Lower lobe of right lung (tissue), 2 donors: ENCODE measurements around the gene RNPEP. TPM values are rescaled to one million over a fixed set of nuclear protein-coding genes. Genes with fewer than 3 reads are reported as not detected.
"Not testable (repeated sequence)": the region's sequence is repeated elsewhere in the genome, so short reads cannot be mapped to it uniquely, and the experiment has no call there.

ENCODE experiments used
- ATAC-seq, 2 donors: fragments of 200-7000 bp; cut with Tn5 transposase; one replicate each; pipeline ENCODE4 v1.9.1; 2020 to 2022; ENCODE audit warnings: mild to moderate bottlenecking in 2 of 2, moderate library complexity in 2 of 2
- DNase-seq: peaks from one replicate; pipeline ENCODE4 v3.0.0-alpha.2; 2020
- H3K27ac ChIP-seq: fragments of 200-600 bp; one replicate; pipeline ENCODE4 v1.8.0; 2022
- H3K27me3 ChIP-seq: fragments of 200-600 bp; one replicate; pipeline ENCODE4 v1.8.0; 2022; ENCODE audit warnings: low read depth
- H3K36me3 ChIP-seq: fragments of 200-600 bp; one replicate; pipeline ENCODE4 v1.8.0; 2022; ENCODE audit warnings: mild to moderate bottlenecking
- H3K4me1 ChIP-seq: fragments of 200-600 bp; one replicate; pipeline ENCODE4 v1.8.0; 2022
- H3K4me3 ChIP-seq: fragments of 200-600 bp; one replicate; pipeline ENCODE4 v1.8.0; 2022; ENCODE audit warnings: mild to moderate bottlenecking
- H3K9me3 ChIP-seq: fragments of 200-600 bp; one replicate; pipeline ENCODE4 v1.8.0; 2022
- intact Hi-C: fragments of 100-400 bp; cut with DNase I; formaldehyde crosslinking; loops from one replicate; pipeline ENCODE4 v1.11.0; 2022
- total RNA-seq: library from RNA; stranded (reverse); fragmentation: NEBNext Ultra II Directional; extraction: Animal tissue kit (Norgen Biotek cat#: 25700); gene quantifications from one replicate; pipeline ENCODE4 v1.2.1, GENCODE V29; 2021
- TF ChIP-seq, protein P1 (sequence below): fragments of 200-600 bp; IDR thresholded peaks from one replicate; pipeline ENCODE4 v1.8.0; 2022; ENCODE audit warnings: antibody characterized with exemption, mild to moderate bottlenecking
- donor health status: DM: no; HTN: yes; CAD: no; lungs with severe emphysema.

RNPEP gene
- total RNA-seq, 1 donor from 2014 or later = 73.8 TPM

DNA sequence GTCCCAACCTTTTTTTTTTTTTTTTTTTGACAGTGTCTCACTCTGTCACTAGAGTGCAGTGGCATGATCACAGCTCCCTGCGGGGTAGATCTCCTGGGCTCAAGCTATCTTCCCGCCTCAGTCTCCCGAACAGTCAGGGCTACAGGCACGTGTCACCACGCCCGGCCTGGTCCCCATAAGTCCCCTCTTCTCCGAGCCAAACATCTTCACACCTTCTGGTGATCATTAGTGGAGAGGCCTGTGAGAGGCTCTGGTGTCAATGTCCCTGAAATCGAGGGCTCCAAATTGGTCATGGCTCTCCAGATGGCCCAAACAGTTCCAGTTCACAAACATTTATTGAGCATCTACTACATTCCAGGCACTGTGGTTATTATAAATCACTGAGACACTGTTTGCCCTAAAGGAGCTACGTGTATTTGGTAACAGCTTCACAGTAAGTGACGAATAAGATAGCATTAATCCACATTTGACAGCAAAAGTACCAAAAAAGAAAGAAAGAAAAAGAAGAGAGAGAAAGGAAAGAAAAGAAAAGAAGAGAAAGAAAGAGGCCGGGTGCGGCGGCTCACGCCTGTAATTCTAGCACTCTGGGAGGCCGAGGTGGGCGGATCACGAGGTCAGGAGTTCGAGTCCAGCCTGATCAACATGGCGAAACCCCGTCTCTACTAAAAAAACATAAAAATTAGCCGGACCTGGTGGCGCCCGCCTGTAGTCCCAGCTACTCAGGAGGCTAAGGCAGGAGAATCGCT lies 28.0 kb upstream of the RNPEP start:
- no peaks in the 10 kb centered on the region for H3K27me3 ChIP-seq
- DNase-seq (no peak), ATAC-seq (peak in 1 of 2 donors; percentile 2)
- intact Hi-C loops = no loop called here
- H3K4me3 ChIP-seq = peak overlapping the region; percentile 88
- peaks cover 25% of the 10 kb centered on the region for H3K36me3 ChIP-seq
- TF ChIP-seq, protein P1, sequence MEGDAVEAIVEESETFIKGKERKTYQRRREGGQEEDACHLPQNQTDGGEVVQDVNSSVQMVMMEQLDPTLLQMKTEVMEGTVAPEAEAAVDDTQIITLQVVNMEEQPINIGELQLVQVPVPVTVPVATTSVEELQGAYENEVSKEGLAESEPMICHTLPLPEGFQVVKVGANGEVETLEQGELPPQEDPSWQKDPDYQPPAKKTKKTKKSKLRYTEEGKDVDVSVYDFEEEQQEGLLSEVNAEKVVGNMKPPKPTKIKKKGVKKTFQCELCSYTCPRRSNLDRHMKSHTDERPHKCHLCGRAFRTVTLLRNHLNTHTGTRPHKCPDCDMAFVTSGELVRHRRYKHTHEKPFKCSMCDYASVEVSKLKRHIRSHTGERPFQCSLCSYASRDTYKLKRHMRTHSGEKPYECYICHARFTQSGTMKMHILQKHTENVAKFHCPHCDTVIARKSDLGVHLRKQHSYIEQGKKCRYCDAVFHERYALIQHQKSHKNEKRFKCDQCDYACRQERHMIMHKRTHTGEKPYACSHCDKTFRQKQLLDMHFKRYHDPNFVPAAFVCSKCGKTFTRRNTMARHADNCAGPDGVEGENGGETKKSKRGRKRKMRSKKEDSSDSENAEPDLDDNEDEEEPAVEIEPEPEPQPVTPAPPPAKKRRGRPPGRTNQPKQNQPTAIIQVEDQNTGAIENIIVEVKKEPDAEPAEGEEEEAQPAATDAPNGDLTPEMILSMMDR = no peak
- H3K4me1 ChIP-seq = peaks cover 15% of the 10 kb centered on the region
- peak overlapping the region; percentile 88 for H3K27ac ChIP-seq
- no peaks in the 10 kb centered on the region for H3K9me3 ChIP-seq

DNA sequence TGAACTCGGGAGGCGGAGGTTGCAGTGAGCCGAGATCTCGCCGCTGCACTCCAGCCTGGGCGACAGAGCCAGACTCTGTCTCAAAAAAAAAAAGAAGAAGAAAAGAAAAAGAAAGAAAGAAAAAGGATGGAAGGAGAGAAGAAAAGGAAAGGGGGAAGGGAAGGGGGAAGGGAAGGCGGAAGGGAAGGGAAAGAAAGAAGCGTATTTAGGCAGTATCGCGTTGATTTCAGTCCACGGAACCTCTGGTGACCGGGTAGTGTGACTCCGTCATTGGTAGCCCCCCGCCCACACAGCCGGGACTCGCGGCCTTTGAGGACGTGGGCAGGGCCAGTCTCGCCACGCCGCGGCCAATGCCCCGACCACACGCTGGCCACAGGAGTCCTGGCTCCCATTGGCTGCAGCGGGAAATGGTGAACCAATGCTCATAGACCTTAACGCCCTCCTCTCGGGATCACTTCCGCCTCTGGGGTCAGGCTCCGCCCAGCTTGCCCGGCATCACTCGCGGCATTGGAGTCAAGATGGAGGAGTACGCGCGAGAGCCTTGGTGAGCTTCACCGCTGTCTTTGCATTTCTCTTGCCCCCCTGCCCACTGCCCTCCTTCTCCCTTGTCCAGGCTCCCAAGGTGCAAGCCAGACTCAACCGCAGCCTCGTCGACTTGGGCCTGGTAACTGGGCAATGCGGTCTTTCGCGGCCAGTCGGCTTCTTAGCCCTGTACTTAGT lies 27.3 kb upstream of the RNPEP start, which contains the start of gene TIMM17A:
Gene TIMM17A, plus strand, starts transcription at position 495 of the 720 bp plus-strand sequence. Its CDS starts 24 bp downstream, at position 519.
- peak; percentile 98 for DNase-seq
- Histone ChIP-seq H3K27ac (peak within 1 kb of the TSS; percentile 88), H3K36me3 (peaks cover 33% of the 10 kb centered on the region), H3K27me3 (no peaks in the 10 kb centered on the region), H3K9me3 (no peaks in the 10 kb centered on the region), H3K4me1 (peaks cover 15% of the 10 kb centered on the region), H3K4me3 (peak within 1 kb of the TSS; percentile 88)
- ATAC-seq = peak; percentile 100
- intact Hi-C loops = no loop called here
- TF ChIP-seq, protein P1 = no peak

DNA sequence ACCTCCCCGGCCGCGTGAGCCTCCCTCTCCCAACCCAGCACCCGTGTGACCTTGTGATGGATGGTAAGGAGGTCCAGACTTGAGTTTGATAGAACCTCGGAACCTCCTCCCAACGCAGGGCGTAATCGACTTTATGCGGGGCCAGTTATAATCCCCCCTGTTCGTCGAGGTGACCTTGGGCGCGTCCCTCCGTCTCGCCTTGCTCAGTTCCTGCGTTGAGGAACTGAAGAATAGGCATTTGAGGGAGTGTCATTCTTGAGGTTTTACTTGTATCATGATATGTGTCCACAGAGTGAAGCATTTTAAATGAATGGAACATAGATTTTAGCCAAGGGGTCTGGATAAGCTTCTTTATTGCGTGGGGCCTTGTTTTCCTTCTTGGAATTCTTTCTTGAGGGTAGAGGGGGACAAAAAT lies 26.7 kb upstream of the RNPEP start:
- TF ChIP-seq, protein P1 = no peak

DNA sequence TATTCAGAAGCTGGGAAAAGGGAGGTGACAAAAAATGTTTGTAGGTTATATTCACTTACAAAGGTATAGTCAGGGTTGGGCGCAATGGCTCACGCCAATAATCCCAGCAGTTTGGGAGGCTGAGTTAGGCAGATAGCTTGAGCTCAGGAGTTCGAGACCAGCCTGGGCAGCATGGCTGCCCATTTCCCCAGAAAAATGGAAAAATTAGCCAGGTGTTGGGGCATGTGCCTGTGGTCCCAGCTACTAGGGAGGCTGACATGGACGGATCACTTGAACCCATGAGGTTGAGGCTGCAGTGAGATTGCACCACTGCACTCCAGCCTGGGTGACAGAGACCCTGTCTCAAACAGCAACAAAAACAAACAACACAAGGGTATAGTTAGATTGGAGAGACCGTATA lies 24.1 kb upstream of the RNPEP start:
- no peaks in the 10 kb centered on the region for H3K27me3 ChIP-seq
- no peaks in the 10 kb centered on the region for H3K9me3 ChIP-seq
- H3K4me1 ChIP-seq = peaks cover 15% of the 10 kb centered on the region
- intact Hi-C loops = no loop called here
- H3K36me3 ChIP-seq = peaks cover 64% of the 10 kb centered on the region
- H3K4me3 ChIP-seq = no peak overlapping the region
- no peak for ATAC-seq
- TF ChIP-seq, protein P1 = no peak
- DNase-seq = no peak
- H3K27ac ChIP-seq = no peak overlapping the region

More for the DNA sequence above, 26.7 kb upstream of the RNPEP start:
- H3K4me3 ChIP-seq = peak overlapping the region; percentile 88
- ATAC-seq (peak; percentile 62 to 73), DNase-seq (no peak)
- peaks cover 38% of the 10 kb centered on the region for H3K36me3 ChIP-seq
- peak overlapping the region; percentile 88 for H3K27ac ChIP-seq
- no peaks in the 10 kb centered on the region for H3K27me3 ChIP-seq
- peaks cover 15% of the 10 kb centered on the region for H3K4me1 ChIP-seq
- no peaks in the 10 kb centered on the region for H3K9me3 ChIP-seq
- intact Hi-C loops = no loop called here

DNA sequence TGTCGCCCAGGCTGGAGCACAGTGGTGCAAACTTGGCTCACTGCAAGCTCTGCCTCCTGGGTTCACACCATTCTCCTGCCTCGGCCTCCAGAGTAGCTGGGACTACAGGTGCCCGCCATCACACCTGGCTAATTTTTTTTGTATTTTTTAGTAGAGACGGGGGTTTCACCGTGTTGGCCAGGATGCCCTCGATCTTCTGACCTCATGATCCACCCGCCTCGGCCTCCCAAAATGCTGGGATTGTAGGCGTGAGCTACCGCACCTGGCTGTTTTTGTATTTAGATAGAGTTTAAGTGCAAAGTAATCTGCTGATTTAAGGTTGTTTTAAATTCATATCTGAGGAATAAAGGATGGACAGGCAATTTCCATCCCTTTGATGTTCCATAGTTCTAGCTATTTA lies 20.1 kb upstream of the RNPEP start:
- H3K9me3 ChIP-seq, intact Hi-C loops, H3K27ac ChIP-seq, H3K27me3 ChIP-seq, ATAC-seq, H3K4me3 ChIP-seq, H3K4me1 ChIP-seq, DNase-seq: not testable (repeated sequence)
- peaks cover 99% of the 10 kb centered on the region for H3K36me3 ChIP-seq

DNA sequence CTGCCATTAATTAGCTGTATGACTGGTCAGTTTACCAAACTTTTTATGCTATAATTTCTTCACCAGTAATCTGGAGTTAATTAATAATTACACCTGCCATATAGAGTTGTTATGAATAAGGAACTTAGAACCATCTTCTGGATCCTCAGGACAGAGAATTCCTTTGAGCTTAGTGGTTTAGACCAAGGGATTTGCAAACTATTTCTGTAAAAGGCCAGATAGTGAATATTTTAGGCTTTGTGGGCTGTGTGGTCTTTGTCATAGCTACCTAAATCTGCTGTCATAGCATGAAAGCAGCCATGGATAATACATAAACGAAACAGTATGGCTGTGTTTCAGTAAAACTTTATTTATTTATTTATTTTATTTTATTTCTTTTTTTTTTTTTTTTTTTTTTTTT lies 18.2 kb upstream of the RNPEP start:
- intact Hi-C loops = no loop called here

More for the DNA sequence above, 18.2 kb upstream of the RNPEP start:
- TF ChIP-seq, protein P1 = no peak
- DNase-seq (no peak), ATAC-seq (no peak)
- no peak overlapping the region for H3K4me3 ChIP-seq
- peaks cover 99% of the 10 kb centered on the region for H3K36me3 ChIP-seq
- H3K9me3 ChIP-seq = no peaks in the 10 kb centered on the region
- H3K4me1 ChIP-seq = no peaks in the 10 kb centered on the region
- H3K27me3 ChIP-seq = no peaks in the 10 kb centered on the region
- H3K27ac ChIP-seq = no peak overlapping the region
